ENCODE measurements around the gene TMEM33.

Gene TMEM33

DNA sequence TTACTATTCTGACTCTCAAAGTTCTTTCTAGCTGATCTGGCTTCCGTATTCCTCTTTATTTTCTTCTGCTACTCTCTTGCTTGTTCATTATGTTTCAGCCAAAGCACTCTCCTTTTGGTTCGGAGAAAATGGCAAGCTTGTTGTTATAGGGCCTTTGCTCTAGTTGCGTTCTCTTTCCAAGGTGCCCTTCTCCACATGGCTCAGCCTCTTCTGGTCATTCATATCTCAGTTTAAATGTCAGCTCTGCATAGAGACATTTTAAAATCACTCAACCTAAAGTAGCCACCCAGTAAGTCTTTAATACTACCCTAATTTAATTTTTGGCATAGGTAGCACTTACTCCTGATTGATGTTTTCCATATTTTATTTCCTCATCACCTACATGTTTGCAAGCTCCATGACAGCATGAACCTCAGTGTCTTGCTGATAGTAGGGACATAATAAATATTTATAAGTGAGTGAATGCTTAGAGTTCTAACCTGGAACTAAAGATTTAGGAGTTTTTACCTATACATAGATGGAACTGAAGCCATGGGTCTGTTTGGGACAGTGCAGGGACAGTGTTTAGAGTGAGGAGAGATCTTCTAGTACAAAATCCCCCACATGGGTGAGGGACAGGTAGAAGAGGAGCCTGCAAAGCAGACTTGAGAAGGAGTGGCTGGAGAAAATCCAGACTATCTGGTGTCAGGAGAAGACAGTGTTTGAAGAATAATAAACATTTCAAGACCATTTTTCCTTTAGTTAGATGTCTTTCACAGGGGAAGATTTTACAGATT is 73.0 kb downstream of the TMEM33 start:
- H3K4me3 Mint-ChIP-seq, result no peak overlapping the region
- H3K27ac Mint-ChIP-seq, result no peak overlapping the region
- H3K27me3 Mint-ChIP-seq, result no peaks in the 10 kb centered on the region
- H3K9me3 Mint-ChIP-seq, result no peaks in the 10 kb centered on the region
- peaks cover 43% of the 10 kb centered on the region for H3K4me1 Mint-ChIP-seq
- ATAC-seq, result no peak
- H3K36me3 Mint-ChIP-seq, result peaks cover 69% of the 10 kb centered on the region

All from stimulated activated memory B cell treated with anti-CD40 and anti-IgM and Interleukin-4, amounts not matched to agents 10 μg/mL and 1 μg/mL and 100 μg/mL, for 72 hours (primary cell).